ENCODE measurements around the gene UBASH3B.

GRCh38 chr11:122793515-122793914 is 138.0 kb downstream of the UBASH3B start:
- TF ChIP-seq, protein P1, sequence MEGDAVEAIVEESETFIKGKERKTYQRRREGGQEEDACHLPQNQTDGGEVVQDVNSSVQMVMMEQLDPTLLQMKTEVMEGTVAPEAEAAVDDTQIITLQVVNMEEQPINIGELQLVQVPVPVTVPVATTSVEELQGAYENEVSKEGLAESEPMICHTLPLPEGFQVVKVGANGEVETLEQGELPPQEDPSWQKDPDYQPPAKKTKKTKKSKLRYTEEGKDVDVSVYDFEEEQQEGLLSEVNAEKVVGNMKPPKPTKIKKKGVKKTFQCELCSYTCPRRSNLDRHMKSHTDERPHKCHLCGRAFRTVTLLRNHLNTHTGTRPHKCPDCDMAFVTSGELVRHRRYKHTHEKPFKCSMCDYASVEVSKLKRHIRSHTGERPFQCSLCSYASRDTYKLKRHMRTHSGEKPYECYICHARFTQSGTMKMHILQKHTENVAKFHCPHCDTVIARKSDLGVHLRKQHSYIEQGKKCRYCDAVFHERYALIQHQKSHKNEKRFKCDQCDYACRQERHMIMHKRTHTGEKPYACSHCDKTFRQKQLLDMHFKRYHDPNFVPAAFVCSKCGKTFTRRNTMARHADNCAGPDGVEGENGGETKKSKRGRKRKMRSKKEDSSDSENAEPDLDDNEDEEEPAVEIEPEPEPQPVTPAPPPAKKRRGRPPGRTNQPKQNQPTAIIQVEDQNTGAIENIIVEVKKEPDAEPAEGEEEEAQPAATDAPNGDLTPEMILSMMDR (IDR thresholded peaks at IDR 0.05; ENCODE audit: insufficient read depth, low read depth, low read length), result no peak
- no peak for TF ChIP-seq EZH2 (IDR thresholded peaks at IDR 0.05; ENCODE audit: insufficient read depth, low read length)
